Measurements from ENCODE around the gene ADAMTS17.
"Not testable (repeated sequence)": the region's sequence is repeated elsewhere in the genome, so short reads cannot be mapped to it uniquely, and the experiment has no call there.

The ADAMTS17 gene

GRCh38 chr15:99983171-99983885 lies 358.4 kb downstream of the ADAMTS17 start:
- no peak for DNase-seq

DNA sequence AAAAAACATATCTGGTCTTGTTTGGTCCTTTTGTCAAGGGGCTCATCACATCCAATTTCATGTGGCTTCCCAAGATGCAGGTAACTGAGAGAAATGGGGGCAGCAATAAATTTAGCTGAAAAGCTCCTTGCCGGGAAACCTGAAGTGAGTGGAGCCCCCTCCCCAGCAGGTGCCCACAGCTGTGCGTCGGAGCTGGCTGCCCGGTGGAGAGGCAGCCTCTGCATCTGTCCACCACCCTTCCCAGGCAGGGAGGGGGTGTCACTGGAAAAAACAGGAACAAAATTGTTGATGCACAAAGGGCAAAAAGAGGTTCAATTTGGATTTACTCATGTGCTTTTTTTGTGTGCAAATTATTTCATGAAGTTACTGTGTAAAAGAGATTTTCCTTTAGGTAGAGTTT lies 359.1 kb downstream of the ADAMTS17 start:
- DNase-seq = no peak

- DNase-seq = no peak
Measured at GRCh38 chr15:99981839-99982658, 359.7 kb downstream of the ADAMTS17 start.

DNA sequence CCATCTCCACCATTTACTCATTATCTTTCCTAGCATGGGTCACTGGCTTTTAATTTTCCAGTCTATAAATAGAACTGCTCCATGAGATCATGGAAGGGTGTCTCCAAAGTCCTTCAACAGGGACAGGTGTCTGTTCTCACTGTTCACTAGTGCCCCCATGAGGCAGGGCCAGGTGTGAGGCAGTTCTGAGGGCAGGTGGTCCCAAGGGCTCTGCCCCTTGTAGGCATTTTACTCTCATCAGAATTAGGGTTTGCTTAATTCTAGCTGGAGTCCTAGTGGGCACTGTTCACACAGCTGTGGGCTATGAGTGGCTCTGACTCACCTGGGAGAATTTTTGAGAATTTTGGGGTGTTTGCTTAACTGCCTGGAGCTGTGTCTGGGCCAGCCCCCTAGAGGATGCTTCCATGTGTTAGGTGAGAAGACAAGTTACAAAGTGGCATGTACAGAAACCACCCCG lies 360.6 kb downstream of the ADAMTS17 start:
- DNase-seq = no peak

DNA sequence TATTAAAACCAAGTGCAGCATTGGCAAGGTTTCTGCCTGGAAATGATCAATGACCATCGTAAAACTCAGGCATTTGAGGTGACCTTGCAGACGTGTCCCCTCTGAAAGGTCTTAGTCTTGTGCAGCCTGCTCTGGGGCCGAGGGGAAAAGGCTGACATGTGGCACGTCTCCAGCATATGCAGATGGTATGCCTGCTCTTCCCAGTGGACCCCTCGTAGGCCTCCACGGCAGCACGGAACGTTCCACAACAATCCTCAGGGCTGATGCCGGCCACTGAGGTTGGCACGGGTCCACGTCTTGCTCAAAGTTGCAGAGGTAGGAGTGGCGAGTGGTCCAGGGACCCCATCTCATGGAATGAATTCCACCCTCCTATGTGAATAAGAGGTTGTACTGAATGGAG lies 361.0 kb downstream of the ADAMTS17 start:
- no peak for DNase-seq

DNA sequence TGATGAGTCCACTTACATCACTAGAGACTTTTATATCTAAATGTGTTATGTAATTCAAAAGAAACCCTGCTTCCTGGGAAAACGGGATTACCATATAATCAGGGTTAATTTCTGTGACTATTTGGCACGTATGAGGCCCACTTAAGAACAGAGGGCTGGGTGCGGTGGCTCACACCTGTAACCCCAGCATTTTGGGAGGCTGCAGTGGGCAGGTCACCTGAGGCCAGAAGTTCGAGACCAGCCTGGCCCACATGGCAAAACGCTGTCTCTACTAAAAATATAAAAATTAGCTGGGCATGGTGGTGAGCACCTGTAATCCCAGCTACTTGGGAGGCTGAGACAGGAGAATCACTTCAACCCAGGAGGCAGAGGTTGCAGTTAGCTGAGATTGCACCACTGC lies 361.9 kb downstream of the ADAMTS17 start:
- not testable (repeated sequence) for DNase-seq

- no peak for DNase-seq
Measured at GRCh38 chr15:99979371-99979770, 362.4 kb downstream of the ADAMTS17 start.

GRCh38 chr15:99978426-99978825 lies 363.3 kb downstream of the ADAMTS17 start:
- DNase-seq = no peak

DNA sequence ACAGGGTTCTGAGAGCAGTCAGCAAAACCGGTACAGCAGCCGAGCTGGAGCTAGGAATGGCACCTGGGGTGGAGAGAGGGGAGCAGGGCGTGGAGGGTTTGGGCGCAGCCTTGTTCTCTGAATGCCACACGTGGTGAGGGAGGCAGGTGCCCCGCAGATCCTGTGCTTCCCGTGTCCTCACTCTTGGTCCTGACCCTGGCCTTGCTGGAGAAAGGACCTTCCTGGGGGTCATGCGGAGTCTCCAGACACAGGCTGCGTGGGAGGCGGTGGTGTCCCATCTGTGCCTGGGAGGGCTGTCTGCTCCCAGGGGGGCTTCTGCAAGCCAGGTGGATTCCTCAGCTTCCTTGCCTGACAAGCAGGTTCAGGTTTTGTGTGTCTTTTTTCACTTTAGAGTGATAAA lies 363.8 kb downstream of the ADAMTS17 start:
- no peak for DNase-seq

GRCh38 chr15:99976811-99977271 lies 364.9 kb downstream of the ADAMTS17 start:
- no peak for DNase-seq

- DNase-seq = no peak
Measured at GRCh38 chr15:99976000-99976399, 365.8 kb downstream of the ADAMTS17 start.

GRCh38 chr15:99974246-99974645 lies 367.5 kb downstream of the ADAMTS17 start:
- no peak for DNase-seq

DNA sequence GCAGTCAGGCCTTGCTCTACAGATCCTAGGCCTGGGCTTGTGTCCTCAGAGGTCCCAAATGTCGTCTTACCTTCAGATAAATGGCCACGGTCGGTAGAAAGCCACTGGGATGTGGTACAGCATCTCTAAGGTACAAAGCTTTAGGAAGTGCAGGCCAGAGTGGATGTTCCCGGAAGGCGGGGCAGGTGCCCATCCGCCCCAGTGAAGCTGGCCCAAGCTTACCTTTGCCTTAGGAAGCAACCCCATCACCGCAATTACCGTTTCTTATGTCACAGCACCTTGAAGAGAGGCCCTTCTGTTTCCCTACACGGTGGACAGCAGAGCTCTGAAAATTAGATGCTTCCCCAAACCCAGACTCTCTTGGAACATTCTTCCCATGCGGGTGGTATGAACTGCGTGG lies 368.4 kb downstream of the ADAMTS17 start:
- no peak for DNase-seq

DNA sequence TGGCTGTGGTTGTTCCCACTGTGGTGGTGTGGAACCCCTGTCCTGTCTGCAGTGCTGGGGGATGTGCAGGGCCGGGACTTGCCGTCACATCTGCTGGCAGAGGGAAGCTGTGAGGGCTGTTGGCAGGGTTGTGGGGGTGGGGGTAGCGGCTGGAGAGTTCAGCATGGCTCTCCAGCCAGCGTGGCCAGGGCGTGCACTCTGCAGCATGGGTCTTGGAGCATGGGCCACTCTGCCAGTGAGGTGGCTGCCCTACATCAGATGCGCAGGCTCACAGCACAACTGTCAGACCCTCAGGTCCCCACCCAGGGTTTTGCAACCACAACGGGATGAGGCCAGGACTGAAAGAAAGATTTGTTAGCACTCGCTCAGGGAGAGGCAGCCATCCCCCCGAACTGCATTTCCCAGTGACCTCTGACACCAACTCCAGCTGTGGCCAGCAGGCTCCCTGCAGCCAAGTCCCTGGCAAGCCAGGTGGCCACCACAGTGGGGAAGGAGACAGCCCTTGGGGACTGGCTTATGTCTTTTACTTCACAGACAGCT lies 370.8 kb downstream of the ADAMTS17 start:
- DNase-seq = no peak

DNA sequence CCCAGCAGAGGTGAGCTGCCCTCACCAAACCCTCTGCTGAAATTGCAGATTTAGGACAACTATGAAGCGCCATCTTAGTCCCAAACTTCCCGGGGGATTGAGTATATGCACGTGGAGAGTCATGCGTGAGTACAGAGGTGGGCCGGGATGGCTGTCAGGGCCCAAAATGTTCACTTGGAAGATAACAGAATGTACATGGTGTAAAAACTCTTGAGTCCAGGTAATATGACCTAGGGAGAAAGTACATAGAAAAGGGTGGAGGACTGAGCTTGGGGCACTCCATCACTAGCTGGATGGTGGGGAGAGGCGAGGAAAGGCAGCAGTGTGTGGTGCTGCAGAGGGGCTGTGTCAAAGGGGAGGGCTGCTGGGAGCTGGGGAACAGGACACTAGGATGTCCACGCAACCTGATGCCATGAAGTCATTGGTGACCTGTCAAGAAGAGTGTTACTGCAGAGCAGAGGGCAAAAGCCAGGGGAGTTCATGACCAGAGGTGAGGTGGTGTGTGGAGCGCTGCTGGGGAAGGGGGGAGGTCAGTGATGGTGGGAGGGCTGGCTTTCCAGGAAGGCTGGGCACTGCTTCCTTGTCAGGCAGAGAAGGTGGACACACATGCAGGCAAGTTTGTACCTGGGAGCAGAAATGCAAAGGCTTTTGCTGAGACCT lies 372.4 kb downstream of the ADAMTS17 start:
- DNase-seq = no peak

- no peak for DNase-seq
Measured at GRCh38 chr15:99967841-99968371, 373.9 kb downstream of the ADAMTS17 start.

DNA sequence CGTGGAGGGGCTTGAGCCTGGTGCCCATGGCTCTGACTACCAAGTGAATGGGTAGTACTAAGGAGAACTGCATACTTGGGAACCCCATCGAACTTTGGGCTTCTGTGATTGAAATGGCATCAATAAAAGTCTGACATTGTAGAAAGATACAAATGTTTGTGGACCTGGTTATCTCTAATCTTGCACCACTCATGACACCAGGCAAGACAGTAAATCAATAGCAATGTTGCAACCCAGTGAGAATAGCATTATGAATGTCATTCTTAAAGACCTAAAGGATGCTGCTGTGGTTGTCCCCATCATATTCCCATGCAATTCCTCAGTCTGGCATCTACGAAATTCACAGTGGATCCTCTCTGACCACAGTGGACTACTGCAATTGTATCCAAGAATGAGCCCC lies 375.0 kb downstream of the ADAMTS17 start:
- no peak for DNase-seq

GRCh38 chr15:99965376-99965775 lies 376.4 kb downstream of the ADAMTS17 start:
- no peak for DNase-seq

- DNase-seq = no peak
Measured at GRCh38 chr15:99963976-99964375, 377.8 kb downstream of the ADAMTS17 start.

- DNase-seq = no peak
Measured at GRCh38 chr15:99963096-99963825, 378.5 kb downstream of the ADAMTS17 start.

GRCh38 chr15:99962006-99962561 lies 379.7 kb downstream of the ADAMTS17 start:
- no peak for DNase-seq

DNA sequence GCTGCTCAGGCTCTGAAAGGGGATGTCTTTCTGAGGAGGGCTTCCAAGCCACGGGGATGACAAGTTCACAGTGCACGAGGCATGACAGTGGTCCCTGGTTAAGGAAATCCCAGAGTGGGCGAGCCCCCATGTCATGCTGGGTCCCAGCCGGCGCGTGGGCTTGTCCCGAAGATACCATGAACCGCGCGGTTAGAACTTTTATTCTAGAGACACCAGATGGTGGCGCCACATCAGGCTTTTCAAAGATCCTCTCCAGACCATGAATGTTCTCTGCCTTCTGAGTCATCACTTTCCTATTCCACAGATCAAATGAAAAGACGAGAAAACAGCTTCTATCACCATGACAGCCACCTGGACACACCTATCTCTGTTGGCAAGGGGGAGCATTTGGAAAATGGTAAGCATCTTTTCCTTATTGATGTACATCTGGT lies 380.7 kb downstream of the ADAMTS17 start:
- DNase-seq = no peak

Measured in cortex of kidney (tissue), 1 donor.